ENCODE measurements around the gene KCNJ1.
A peak's percentile ranks its signal among the peaks of the same experiment; 100 is the strongest.

Gene KCNJ1

GRCh38 chr11:128867277-128867676, at the start of gene KCNJ1:
Gene KCNJ1 (minus strand): TSS chr11:128867296. CDS start chr11:128840243, 27,053 bp downstream.
- DNase-seq (ENCODE audit: low spot score) = no peak

GRCh38 chr11:128916681-128917080, 49.6 kb upstream of the KCNJ1 start:
- DNase-seq (ENCODE audit: low spot score) = no peak

DNA sequence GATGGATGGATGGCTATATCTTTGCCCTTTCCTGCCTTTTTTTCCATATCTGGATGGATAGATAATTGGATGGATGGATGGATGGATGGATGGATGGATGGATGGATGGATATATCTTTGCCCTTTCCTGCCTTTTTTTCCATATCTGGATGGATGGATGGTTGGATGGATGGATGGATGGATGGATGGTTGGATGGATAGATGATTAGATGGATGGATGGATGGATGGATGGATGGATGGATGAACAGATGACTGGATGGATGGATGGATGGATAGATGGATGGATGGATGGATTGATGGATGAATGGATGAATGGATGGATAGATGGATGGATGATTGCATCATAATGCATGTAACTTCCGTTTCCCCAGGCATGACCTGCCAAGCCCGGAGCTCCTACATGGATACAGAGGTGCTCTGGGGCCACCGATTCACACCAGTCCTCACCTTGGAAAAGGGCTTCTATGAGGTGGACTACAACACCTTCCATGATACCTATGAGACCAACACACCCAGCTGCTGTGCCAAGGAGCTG, 49.0 kb upstream of the KCNJ1 start:
- DNase-seq (ENCODE audit: low spot score) = no peak

GRCh38 chr11:128915149-128915521, 48.0 kb upstream of the KCNJ1 start:
- peak; percentile 35 for DNase-seq (ENCODE audit: low spot score)

- no peak for DNase-seq (ENCODE audit: low spot score)
Measured at GRCh38 chr11:128914216-128915148, 47.4 kb upstream of the KCNJ1 start.

- DNase-seq (ENCODE audit: low spot score) = peak; percentile 43
Measured at GRCh38 chr11:128913806-128914205, 46.7 kb upstream of the KCNJ1 start.

DNA sequence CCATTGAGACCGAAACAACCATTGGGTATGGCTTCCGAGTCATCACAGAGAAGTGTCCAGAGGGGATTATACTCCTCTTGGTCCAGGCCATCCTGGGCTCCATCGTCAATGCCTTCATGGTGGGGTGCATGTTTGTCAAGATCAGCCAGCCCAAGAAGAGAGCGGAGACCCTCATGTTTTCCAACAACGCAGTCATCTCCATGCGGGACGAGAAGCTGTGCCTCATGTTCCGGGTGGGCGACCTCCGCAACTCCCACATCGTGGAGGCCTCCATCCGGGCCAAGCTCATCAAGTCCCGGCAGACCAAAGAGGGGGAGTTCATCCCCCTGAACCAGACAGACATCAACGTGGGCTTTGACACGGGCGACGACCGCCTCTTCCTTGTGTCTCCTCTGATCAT, 44.6 kb upstream of the KCNJ1 start:
- no peak for DNase-seq (ENCODE audit: low spot score)

- no peak for DNase-seq (ENCODE audit: low spot score)
Measured at GRCh38 chr11:128911239-128911638, 44.1 kb upstream of the KCNJ1 start.

DNA sequence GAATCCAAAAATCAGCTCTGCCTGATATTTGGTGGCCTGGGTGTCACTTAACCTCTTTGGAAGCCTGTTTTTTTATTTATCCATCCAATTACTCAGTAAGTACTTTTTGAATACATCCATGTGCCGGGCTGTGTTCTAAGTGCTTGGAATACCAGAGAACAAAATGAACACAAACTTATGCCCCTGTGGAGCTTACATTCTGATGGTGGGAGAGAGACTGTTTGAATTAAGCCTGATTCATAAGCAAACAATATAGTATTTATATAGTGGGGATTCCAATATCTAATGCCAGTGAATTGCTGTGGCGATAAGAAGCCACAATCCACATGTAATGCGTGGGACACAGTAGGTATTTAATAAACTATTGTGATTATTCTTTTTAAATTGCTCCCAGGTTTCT, 43.5 kb upstream of the KCNJ1 start:
- no peak for DNase-seq (ENCODE audit: low spot score)

DNA sequence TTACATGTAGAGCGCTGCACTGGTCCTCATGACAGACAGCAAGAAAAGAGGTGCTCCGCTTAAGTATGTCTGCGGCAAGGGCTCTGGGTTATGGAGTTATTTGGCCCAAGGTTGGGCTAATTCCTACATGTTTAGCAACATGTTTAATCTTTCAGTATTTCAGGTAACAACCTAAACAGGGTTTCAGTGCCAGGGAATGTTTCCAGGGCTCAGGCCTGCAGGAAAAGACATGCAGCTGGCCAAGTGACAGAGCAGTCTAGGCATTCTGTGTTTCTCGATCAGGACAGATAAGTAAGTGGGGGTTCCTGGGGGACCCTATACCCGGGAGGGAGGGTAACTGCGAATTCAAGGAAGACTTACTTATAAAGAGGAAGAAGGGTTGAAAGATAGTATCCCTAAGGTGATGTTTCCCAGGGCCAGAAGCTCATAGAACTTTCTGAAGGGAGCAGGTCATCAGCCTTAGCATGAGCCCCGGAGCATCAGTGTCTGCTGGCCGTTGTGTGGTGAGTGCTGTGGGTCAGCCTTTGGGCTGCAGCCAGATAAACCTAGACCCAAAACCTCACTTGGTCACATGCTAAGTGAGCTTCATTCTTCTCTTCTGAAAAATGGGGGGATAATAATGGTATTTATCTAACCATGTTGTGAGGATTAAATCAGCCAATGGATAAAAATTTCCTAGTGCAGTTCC, 42.5 kb upstream of the KCNJ1 start:
- DNase-seq (ENCODE audit: low spot score) = no peak

DNA sequence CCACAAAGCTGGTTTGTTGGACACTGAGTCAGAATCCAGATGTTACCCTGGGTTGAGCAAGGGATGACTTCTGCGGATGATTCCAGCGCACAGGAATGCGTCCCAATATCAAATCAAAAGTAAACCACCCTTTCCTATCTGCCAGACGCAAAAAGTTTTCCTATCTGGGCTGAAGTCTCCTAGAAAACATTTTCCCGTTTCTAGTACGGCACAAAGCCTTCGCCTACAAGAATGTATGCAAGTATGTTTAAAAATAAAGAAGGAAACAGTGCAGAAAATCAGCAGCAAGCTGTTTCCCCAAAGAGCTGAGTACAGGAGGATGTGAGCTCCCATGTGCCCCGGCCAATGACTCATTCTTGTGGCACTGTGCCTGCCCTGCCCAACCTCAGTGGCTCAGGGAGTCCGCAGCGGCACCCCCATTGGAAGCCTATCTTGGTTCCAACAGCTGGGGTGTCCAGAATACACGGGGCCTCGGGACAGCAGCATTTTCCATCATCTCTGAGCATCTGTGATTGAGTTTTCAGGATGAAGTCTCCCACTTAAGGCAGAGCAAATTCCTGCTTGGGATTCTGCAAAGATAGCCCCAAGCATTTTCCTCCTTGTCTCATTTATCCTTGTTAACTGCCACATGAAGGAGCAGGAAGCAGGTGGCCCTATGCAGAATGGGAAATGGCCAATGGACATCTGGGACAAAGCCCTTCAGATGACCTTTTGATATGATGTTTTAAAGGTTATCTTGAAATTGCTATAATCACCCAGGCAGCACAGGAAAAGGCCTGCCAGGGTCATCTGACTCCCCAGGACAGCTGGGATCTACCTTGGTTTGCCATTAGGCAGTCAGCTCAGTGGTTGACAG, 41.5 kb upstream of the KCNJ1 start:
- no peak for DNase-seq (ENCODE audit: low spot score)

DNA sequence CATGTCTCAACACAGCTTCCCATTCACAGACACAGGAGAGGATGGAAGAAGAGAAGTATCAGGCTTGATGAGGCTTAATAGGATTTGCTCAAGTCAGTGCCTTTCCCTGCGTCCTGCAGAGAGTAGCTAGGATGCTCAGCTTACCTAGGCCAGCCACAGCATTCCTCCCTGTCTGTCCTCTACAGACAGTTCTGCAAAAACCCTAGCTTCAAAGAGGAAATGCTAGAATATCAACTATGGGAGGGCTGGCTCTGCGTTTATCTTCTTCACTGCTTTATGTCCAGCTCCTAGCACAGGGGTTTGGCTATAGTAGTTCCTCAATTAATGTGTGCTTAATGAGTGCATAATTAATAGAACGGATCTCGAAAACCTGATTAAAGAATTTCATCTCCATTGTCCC, 40.5 kb upstream of the KCNJ1 start:
- DNase-seq (ENCODE audit: low spot score) = no peak

- no peak for DNase-seq (ENCODE audit: low spot score)
Measured at GRCh38 chr11:128906185-128907050, 39.3 kb upstream of the KCNJ1 start.

DNA sequence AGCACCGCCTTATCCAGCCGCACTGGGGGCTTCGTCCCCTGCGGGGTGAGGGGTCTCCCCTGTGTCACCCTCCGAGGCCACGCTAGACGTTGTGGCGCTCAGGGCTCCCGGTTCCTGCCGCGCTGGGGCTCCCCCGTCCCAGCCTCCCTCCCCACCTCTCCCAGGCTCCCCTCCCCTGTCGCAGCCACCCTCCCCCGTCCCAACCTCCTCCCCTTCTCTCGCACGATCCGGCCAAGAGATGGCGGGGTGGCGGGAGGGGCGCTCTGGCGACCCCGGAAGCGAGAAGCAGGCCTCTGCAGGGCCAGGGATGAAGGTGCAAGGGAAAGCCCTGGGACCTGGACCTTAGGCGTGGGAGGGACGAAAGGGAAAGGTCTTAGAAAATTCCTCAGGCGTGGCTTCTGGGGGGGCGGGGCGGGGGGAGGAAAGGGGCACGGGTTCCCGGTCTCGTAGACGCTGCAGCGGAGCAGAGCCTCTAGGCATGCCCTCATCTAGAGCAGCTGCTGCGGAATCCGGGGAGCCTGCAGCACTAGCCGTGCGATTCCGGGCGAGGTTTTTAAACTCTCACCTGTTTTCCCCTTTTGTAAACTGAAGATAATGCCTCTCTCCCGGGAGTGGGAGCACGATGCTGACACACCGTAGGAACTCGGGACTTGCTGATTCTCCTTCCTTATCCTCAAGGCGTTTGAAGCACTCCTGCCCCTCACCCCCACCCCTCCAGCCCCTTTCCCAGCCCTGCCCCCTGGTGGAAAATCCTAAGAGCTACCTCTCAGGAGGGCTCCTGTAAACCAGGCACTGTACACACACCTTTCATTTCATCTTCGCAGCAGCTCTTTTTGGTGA, 38.5 kb upstream of the KCNJ1 start:
- no peak for DNase-seq (ENCODE audit: low spot score)

- DNase-seq (ENCODE audit: low spot score) = no peak
Measured at GRCh38 chr11:128904656-128905344, 37.7 kb upstream of the KCNJ1 start.

DNA sequence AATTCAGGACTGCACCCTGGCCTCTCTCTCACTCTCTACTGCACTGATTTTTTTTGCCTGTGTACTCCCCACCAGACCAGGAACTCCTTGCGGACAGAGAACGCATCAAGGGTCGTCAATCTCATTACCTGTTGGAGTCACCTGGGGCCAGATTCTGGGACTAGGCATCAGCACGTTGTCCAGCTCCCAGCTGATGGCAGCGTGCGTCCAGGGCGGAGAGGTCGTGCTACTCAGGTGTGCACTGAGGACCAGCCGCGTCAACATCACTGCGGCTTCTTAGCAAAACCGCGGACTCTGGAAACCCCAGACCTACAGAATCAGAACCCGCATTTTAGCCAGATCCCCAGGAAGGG, 37.2 kb upstream of the KCNJ1 start:
- no peak for DNase-seq (ENCODE audit: low spot score)

- no peak for DNase-seq (ENCODE audit: low spot score)
Measured at GRCh38 chr11:128903248-128904061, 36.4 kb upstream of the KCNJ1 start.

DNA sequence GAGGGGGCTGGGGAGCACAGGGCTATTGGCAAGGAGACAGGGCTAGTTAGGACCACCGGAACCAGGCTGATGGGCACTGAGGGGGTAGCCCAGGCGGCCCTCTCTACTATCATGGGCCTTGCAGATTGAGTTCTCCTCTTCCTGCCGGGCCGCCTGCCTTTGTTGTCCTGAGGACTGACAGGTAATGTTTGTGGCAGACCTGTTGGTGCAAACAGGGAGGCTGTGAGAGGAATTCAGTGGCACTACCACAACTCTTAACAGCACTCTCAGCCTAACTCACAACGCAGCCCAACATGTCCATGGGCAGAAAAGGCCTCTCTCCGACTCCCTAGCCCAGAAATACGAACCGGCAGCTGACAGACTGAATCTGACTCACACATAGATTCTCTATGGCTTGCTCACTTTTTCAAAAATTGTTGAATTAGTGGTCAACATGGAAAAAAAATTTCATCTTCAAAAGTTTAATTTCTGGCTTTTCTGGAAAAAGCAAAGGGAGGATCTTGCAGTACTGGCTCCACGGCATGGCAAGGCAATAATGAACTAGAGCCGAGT, 35.5 kb upstream of the KCNJ1 start:
- DNase-seq (ENCODE audit: low spot score) = no peak
